ENCODE measurements around the gene ARL6IP6.

DNA sequence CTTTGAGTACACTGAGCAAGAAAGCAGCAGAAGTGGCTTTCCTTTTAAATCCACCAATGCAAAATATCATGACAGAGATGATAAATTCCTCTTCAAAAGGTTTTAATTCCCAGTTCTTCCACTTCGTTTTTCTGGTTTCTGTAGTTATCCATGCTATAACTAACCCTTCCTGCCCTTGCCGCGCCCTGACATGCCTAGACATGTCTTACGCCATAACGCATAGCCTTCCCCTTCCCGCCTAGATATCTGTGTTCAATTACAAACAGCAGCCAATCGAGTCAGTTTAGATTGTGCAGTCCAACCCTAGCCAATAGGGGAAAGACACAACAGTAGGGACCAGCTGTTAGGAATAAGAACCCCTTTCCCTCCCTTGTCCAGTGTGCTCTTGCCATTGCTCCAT lies 17.2 kb upstream of the ARL6IP6 start:
- no peak for TF ChIP-seq EZH2 (IDR thresholded peaks at IDR 0.05; ENCODE audit: insufficient read depth, poor library complexity, severe bottlenecking)
- TF ChIP-seq EZH2phosphoT487 (IDR thresholded peaks at IDR 0.05; ENCODE audit: insufficient read depth, low read depth): no peak
